ENCODE measurements around the gene GALT.

GRCh38 chr9:34650816-34651215, 4.3 kb downstream of the GALT start:
- no peak for TF ChIP-seq POLR2AphosphoS5 (IDR thresholded peaks at IDR 0.05; ENCODE audit: low read depth, low read length)
- no peak for TF ChIP-seq REST (IDR thresholded peaks at IDR 0.05; ENCODE audit: insufficient read depth in 1 of 2, low read depth in 2 of 2, low read length in 2 of 2)
- TF ChIP-seq SIN3A (IDR thresholded peaks at IDR 0.05; ENCODE audit: borderline replicate concordance, insufficient read depth, low read length) = no peak
- TF ChIP-seq TAF1 (IDR thresholded peaks at IDR 0.05; ENCODE audit: borderline replicate concordance, insufficient read depth, low read length) = no peak

All from PFSK-1 (cell line).